MM.1S (cell line): Measurements from ENCODE around the gene PCDH8.

Experiments
- DNase-seq: peaks from one replicate; pipeline ENCODE4 v3.0.0-alpha.2; 2015
- H2AFZ ChIP-seq: fragments of 300-600 bp; sonication (generic); 2 replicates; pipeline ENCODE4 v1.6.0; 2016; ENCODE audit warnings: antibody characterized with exemption, low read length
- H3F3A ChIP-seq: fragments of 300-600 bp; sonication (generic); 2 replicates; pipeline ENCODE4 v1.6.1; 2016; ENCODE audit warnings: mild to moderate bottlenecking, antibody characterized with exemption, low read length, moderate library complexity, mixed read lengths; ENCODE audit not compliant: insufficient read depth
- H3K27ac ChIP-seq: fragments of 300-600 bp; sonication (generic); 2 replicates; pipeline ENCODE4 v1.5.1; 2016; ENCODE audit warnings: mild to moderate bottlenecking, low read length
- H3K27me3 ChIP-seq: fragments of 300-600 bp; sonication (generic); replicated peaks from 2 replicates; pipeline ENCODE4 v1.6.0; 2016; ENCODE audit warnings: low read length; ENCODE audit not compliant: insufficient read depth
- H3K36me3 ChIP-seq: fragments of 300-600 bp; sonication (generic); replicated peaks from 2 replicates; pipeline ENCODE4 v1.6.1; 2016; ENCODE audit warnings: mild to moderate bottlenecking, low read length, mixed read lengths; ENCODE audit not compliant: insufficient read depth
- H3K4me1 ChIP-seq: fragments of 300-600 bp; sonication (generic); 2 replicates; pipeline ENCODE4 v1.6.1; 2016; ENCODE audit warnings: low read length, mixed read lengths
- H3K4me2 ChIP-seq: fragments of 300-600 bp; sonication (generic); 2 replicates; pipeline ENCODE4 v1.6.0; 2016; ENCODE audit warnings: low read depth, low read length
- H3K4me3 ChIP-seq: fragments of 300-600 bp; sonication (generic); 2 replicates; pipeline ENCODE4 v1.5.1; 2016; ENCODE audit warnings: low read length, mixed read lengths
- H3K79me2 ChIP-seq: fragments of 300-600 bp; sonication (generic); 2 replicates; pipeline ENCODE4 v1.6.1; 2016; ENCODE audit warnings: mixed run types, low read length, mixed read lengths
- H3K9ac ChIP-seq: fragments of 300-600 bp; sonication (generic); 2 replicates; pipeline ENCODE4 v1.6.1; 2016; ENCODE audit warnings: low read length, mixed read lengths
- H3K9me2 ChIP-seq: fragments of 300-600 bp; sonication (generic); replicated peaks from 2 replicates; pipeline ENCODE4 v1.6.1; 2016; ENCODE audit warnings: mild to moderate bottlenecking, low read length, mixed read lengths; ENCODE audit not compliant: insufficient read depth
- H3K9me3 ChIP-seq: fragments of 300-600 bp; sonication (generic); replicated peaks from 2 replicates; pipeline ENCODE4 v1.6.1; 2016; ENCODE audit warnings: mild to moderate bottlenecking, low read length, mixed read lengths; ENCODE audit not compliant: insufficient read depth
- H4K20me1 ChIP-seq: fragments of 300-600 bp; sonication (generic); 2 replicates; pipeline ENCODE4 v1.6.1; 2016; ENCODE audit warnings: mild to moderate bottlenecking, low read length, moderate library complexity, mixed read lengths; ENCODE audit not compliant: insufficient read depth
- CTCF ChIP-seq: fragments of 300-600 bp; sonication (generic); IDR thresholded peaks from 2 replicates; pipeline ENCODE4 v1.5.1; 2016; ENCODE audit warnings: antibody characterized with exemption, low read length, mixed read lengths
- EZH2 ChIP-seq: fragments of 300-600 bp; sonication (generic); optimal IDR thresholded peaks from 2 replicates; pipeline ENCODE3; 2017; ENCODE audit warnings: low read depth, mild to moderate bottlenecking, antibody characterized with exemption, low read length, mixed read lengths
- EZH2phosphoT487 ChIP-seq: fragments of 300-600 bp; sonication (generic); IDR thresholded peaks from 2 replicates; pipeline ENCODE4 v1.6.1; 2018; ENCODE audit warnings: antibody characterized with exemption, low read length

PCDH8 gene

GRCh38 chr13:52838433-52839107, 9.9 kb downstream of the PCDH8 start:
- H2AFZ ChIP-seq, result no peak overlapping the region
- no peaks in the 10 kb centered on the region for H3K9me2 ChIP-seq
- TF ChIP-seq EZH2phosphoT487 (no peak), CTCF (no peak)
- no peak overlapping the region for H3K4me2 ChIP-seq
- no peak overlapping the region for H3K27ac ChIP-seq
- H3F3A ChIP-seq, result no peaks in the 10 kb centered on the region
- no peak overlapping the region for H3K4me3 ChIP-seq
- no peaks in the 10 kb centered on the region for H3K9me3 ChIP-seq
- no peaks in the 10 kb centered on the region for H3K27me3 ChIP-seq
- DNase-seq, result no peak
- H3K9ac ChIP-seq, result no peak overlapping the region
- no peaks in the 10 kb centered on the region for H3K4me1 ChIP-seq
- H3K36me3 ChIP-seq, result no peaks in the 10 kb centered on the region
- no peaks in the 10 kb centered on the region for H4K20me1 ChIP-seq
- H3K79me2 ChIP-seq, result no peaks in the 10 kb centered on the region

- Histone ChIP-seq H3K36me3 (no peaks in the 10 kb centered on the region), H3K4me1 (no peaks in the 10 kb centered on the region), H3K4me2 (no peak overlapping the region), H4K20me1 (no peaks in the 10 kb centered on the region), H3K9me2 (no peaks in the 10 kb centered on the region), H3K79me2 (no peaks in the 10 kb centered on the region), H3F3A (no peaks in the 10 kb centered on the region), H3K4me3 (no peak overlapping the region), H3K27me3 (no peaks in the 10 kb centered on the region), H3K27ac (no peak overlapping the region), H2AFZ (no peak overlapping the region), H3K9ac (no peak overlapping the region), H3K9me3 (no peaks in the 10 kb centered on the region)
- no peak for DNase-seq
- TF ChIP-seq EZH2phosphoT487 (no peak), CTCF (no peak), EZH2 (no peak)
These were observed 10.6 kb downstream of the PCDH8 start for GRCh38 chr13:52837850-52838249.

- no peaks in the 10 kb centered on the region for H3K9me2 ChIP-seq
- H3F3A ChIP-seq, result no peaks in the 10 kb centered on the region
- H3K9ac ChIP-seq, result no peak overlapping the region
- no peak for DNase-seq
- no peaks in the 10 kb centered on the region for H3K79me2 ChIP-seq
- H2AFZ ChIP-seq, result no peak overlapping the region
- H3K27me3 ChIP-seq, result no peaks in the 10 kb centered on the region
- H3K9me3 ChIP-seq, result no peaks in the 10 kb centered on the region
- no peak for TF ChIP-seq CTCF
- TF ChIP-seq EZH2, result no peak
- no peak for TF ChIP-seq EZH2phosphoT487
- H3K27ac ChIP-seq, result no peak overlapping the region
- no peaks in the 10 kb centered on the region for H4K20me1 ChIP-seq
- H3K4me2 ChIP-seq, result no peak overlapping the region
- H3K4me3 ChIP-seq, result no peak overlapping the region
- no peaks in the 10 kb centered on the region for H3K36me3 ChIP-seq
- no peaks in the 10 kb centered on the region for H3K4me1 ChIP-seq
These were observed 13.2 kb downstream of the PCDH8 start for GRCh38 chr13:52835071-52835839.
